ENCODE data around the gene TMEM181. TPM values are rescaled to one million over a fixed set of nuclear protein-coding genes. Genes with fewer than 3 reads are reported as not detected.

TMEM181 gene
- total and polyA plus RNA-seq, 2 of the 13 experiments (the other 11 are each of a cell fraction or from before 2014, with no cell fraction given), result 59.1 to 108 TPM

GRCh38 chr6:158663625-158664165, 103.8 kb downstream of the TMEM181 start:
- no peaks in the 10 kb centered on the region for H4K20me1 ChIP-seq (ENCODE audit: insufficient read depth, low read length)
- ATAC-seq (no peak), FAIRE-seq (no peak), DNase-seq (ENCODE audit: low spot score) (no peak)
- no peak overlapping the region for H3K27ac ChIP-seq (ENCODE audit: extremely low read length, insufficient read depth, low read length)
- H2AFZ ChIP-seq (ENCODE audit: low read length), result no peak overlapping the region
- H3K4me1 ChIP-seq (ENCODE audit: insufficient read depth, low read length), result no peaks in the 10 kb centered on the region; the same call in 1 of the 2 replicates
- no peaks in the 10 kb centered on the region for H3K36me3 ChIP-seq (replicated peaks in 1 of 2; ENCODE audit: control insufficient read depth in 1 of 2, insufficient read depth in 2 of 2, low read length in 2 of 2)
- TF ChIP-seq ZNF800 (CRISPR knock-in tag; IDR thresholded peaks at IDR 0.05), result no peak
- no peak for TF ChIP-seq BHLHE40 (IDR thresholded peaks at IDR 0.05; ENCODE audit: low read length)
- no peak for TF ChIP-seq ZNF232 (CRISPR knock-in tag; IDR thresholded peaks at IDR 0.05; ENCODE audit: borderline replicate concordance)
- TF ChIP-seq TEF (CRISPR knock-in tag; IDR thresholded peaks at IDR 0.05), result no peak
- TF ChIP-seq ZNF275 (CRISPR knock-in tag; IDR thresholded peaks at IDR 0.05; ENCODE audit: borderline replicate concordance), result no peak
- no peak for TF ChIP-seq KDM4B (CRISPR knock-in tag; IDR thresholded peaks at IDR 0.05)
- TF ChIP-seq CEBPZ (IDR thresholded peaks at IDR 0.05; ENCODE audit: low read length), result no peak
- TF ChIP-seq BORCS8-MEF2B (CRISPR knock-in tag; IDR thresholded peaks at IDR 0.05), result no peak
- no peak for TF ChIP-seq ZNF547 (CRISPR knock-in tag; IDR thresholded peaks at IDR 0.05)
- TF ChIP-seq MAFG (CRISPR knock-in tag; IDR thresholded peaks at IDR 0.05), result no peak
- no peak for TF ChIP-seq ZNF256 (CRISPR knock-in tag; conservative IDR thresholded peaks at IDR 0.05)
- TF ChIP-seq IKZF5 (CRISPR knock-in tag; IDR thresholded peaks at IDR 0.05), result no peak
- no peak for TF ChIP-seq ISL2 (CRISPR knock-in tag; IDR thresholded peaks at IDR 0.05)
- BruUV-seq (replicated peaks), result no TSS peak
- H3K9ac ChIP-seq (ENCODE audit: insufficient read depth, low read depth, low read length), result no peak overlapping the region
- no peaks in the 10 kb centered on the region for H3K9me3 ChIP-seq (ENCODE audit: low read length)
- H3K79me2 ChIP-seq (ENCODE audit: insufficient read depth, low read length), result no peaks in the 10 kb centered on the region
- in situ Hi-C loops (cut with HindIII; ENCODE audit: extremely low pct_ligation_motif_present, low pct_unique_long_range_greater_than_20kb), result no loop called here
- no peak overlapping the region for H3K4me2 ChIP-seq (ENCODE audit: low read depth, low read length)
- peaks cover 20 to 69% of the 10 kb centered on the region in 2 experiments; a peak in 4 of 5 replicates for H3K27me3 ChIP-seq (ENCODE audit: control insufficient read depth in 1 of 2, insufficient read depth in 2 of 2, low read length in 2 of 2)
- 29% methylated on average over 11 of the region's 11 CpGs for WGBS (ENCODE audit: low lambda C conversion rate)
- no peak overlapping the region for H3K4me3 ChIP-seq (replicated peaks in 1 of 3; ENCODE audit: insufficient read depth in 1 of 3, low read depth in 2 of 3, low read length in 3 of 3)
- ChIA-PET CTCF (ENCODE audit: low intra/inter-chr PET ratio, low total read pairs) (no interaction called here), POLR2A (interaction anchor here (0.9 kb wide), 1 partner anchor 19 kb away, joined by 3 read pairs; the partner anchor contains the start of gene DYNLT1)
- intact Hi-C loops (cut with micrococcal nuclease; ENCODE audit: unreplicated experiment), result no loop called here

Data from HepG2 (cell line).